22Rv1 (cell line): Measurements from ENCODE around the gene PER3.

ENCODE experiments used
- CTCF ChIP-seq: fragments of 450-650 bp; IDR thresholded peaks from 2 replicates; pipeline ENCODE4 v1.5.1; 2017; ENCODE audit warnings: mild to moderate bottlenecking
- ZFX ChIP-seq: fragments of 450-650 bp; IDR thresholded peaks from 2 replicates; pipeline ENCODE4 v1.6.1; 2017; ENCODE audit warnings: antibody characterized with exemption, borderline replicate concordance

GRCh38 chr1:7893529-7894180 lies 109.6 kb downstream of the PER3 start:
- TF ChIP-seq CTCF (no peak), ZFX (no peak)
